Limb (tissue), 2 donors: ENCODE results near the gene SLC12A4.
A peak's percentile ranks its signal among the peaks of the same experiment; 100 is the strongest.
"Not testable (repeated sequence)": the region's sequence is repeated elsewhere in the genome, so short reads cannot be mapped to it uniquely, and the experiment has no call there.

ENCODE experiments used
- DNase-seq, 2 donors: peaks; one replicate each; pipeline ENCODE4 v3.0.0-alpha.2; 2016; ENCODE audit errors: extremely low spot score in 2 of 2

Gene SLC12A4

GRCh38 chr16:67968400-67969253, at the start of gene SLC12A4:
SLC12A4 (minus strand) TSS chr16:67968637; CDS start chr16:67968553, 84 bp downstream.
- peak; percentile 91 for DNase-seq

- no peak for DNase-seq
These were observed 47.2 kb upstream of the SLC12A4 start, which contains the start of gene DPEP2NB for GRCh38 chr16:68015681-68016080. DPEP2NB (minus strand) TSS chr16:68015911; CDS start chr16:68015770, 141 bp downstream.

GRCh38 chr16:68013440-68013839, 45.0 kb upstream of the SLC12A4 start:
- DNase-seq, result no peak

- not testable (repeated sequence) for DNase-seq
These were observed 41.4 kb upstream of the SLC12A4 start for GRCh38 chr16:68009872-68010271.

GRCh38 chr16:68009157-68009735, 40.8 kb upstream of the SLC12A4 start:
- DNase-seq, result no peak

- DNase-seq, result no peak
These were observed 37.4 kb upstream of the SLC12A4 start for GRCh38 chr16:68005786-68006286.

GRCh38 chr16:68005211-68005610, 36.8 kb upstream of the SLC12A4 start:
- DNase-seq, result no peak

- DNase-seq, result no peak
These were observed 34.6 kb upstream of the SLC12A4 start for GRCh38 chr16:68003031-68003430.

- DNase-seq, result no peak
These were observed 32.0 kb upstream of the SLC12A4 start for GRCh38 chr16:68000450-68000849.

- DNase-seq, result no peak
These were observed 31.5 kb upstream of the SLC12A4 start for GRCh38 chr16:67999985-68000384.

GRCh38 chr16:67998779-67999688, 30.6 kb upstream of the SLC12A4 start, which contains the start of gene DPEP2:
DPEP2 (minus strand) TSS chr16:67999484; CDS start chr16:67993212, 6,272 bp downstream.
- not testable (repeated sequence) for DNase-seq

GRCh38 chr16:67998231-67998778, 29.9 kb upstream of the SLC12A4 start:
- DNase-seq, result not testable (repeated sequence)

- DNase-seq, result no peak
These were observed 28.2 kb upstream of the SLC12A4 start for GRCh38 chr16:67996666-67997065.

GRCh38 chr16:67995423-67995822, 27.0 kb upstream of the SLC12A4 start:
- DNase-seq, result no peak

GRCh38 chr16:67994040-67994408, 25.6 kb upstream of the SLC12A4 start:
- not testable (repeated sequence) for DNase-seq

- peak; percentile 68 to 82 for DNase-seq
These were observed 25.0 kb upstream of the SLC12A4 start for GRCh38 chr16:67993207-67994039.

- no peak for DNase-seq
These were observed 24.3 kb upstream of the SLC12A4 start for GRCh38 chr16:67992661-67993206.

GRCh38 chr16:67990018-67990386, 21.6 kb upstream of the SLC12A4 start:
- DNase-seq, result no peak

GRCh38 chr16:67989322-67990017, 21.0 kb upstream of the SLC12A4 start:
- DNase-seq, result no peak
